ENCODE results near the gene ZNF618. TPM values are rescaled to one million over a fixed set of nuclear protein-coding genes. Genes with fewer than 3 reads are reported as not detected.

The ZNF618 gene
- polyA plus RNA-seq, 1 donor (not counting 4 experiments of a cell fraction or from before 2014, with no cell fraction given), result 2.5 TPM

DNA sequence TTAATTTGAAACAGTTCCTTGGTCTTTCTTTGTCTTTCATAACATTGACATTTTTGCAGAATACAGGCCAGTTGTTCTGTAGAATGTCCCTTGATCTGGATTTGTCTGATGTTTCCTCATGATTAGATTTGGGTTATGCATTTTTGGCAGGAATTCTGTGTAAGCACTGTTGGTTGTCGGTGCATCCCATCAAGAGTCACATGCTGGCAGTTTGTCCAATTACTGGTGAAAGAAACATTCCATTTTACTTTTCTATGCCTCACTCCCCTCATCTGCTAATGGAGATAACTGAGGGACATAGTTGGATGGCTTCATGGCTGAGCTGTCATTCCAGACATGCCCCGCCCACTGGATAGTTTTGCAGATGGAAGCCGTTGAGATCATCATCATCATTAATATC, 7.6 kb upstream of the ZNF618 start:
- Histone ChIP-seq H3K79me2 (ENCODE audit: control insufficient read depth, insufficient read depth, low read length) (no peaks in the 10 kb centered on the region), H3K36me3 (ENCODE audit: control insufficient read depth in 2 of 2, extremely low read depth in 1 of 2, insufficient read depth in 2 of 2, low read length in 2 of 2) (no peaks in the 10 kb centered on the region), H2AFZ (ENCODE audit: control insufficient read depth, low read length) (no peak overlapping the region), H3K27me3 (ENCODE audit: control insufficient read depth, extremely low read depth, insufficient read depth, low read length) (peaks cover 3% of the 10 kb centered on the region), H4K20me1 (ENCODE audit: control insufficient read depth, extremely low read depth, insufficient read depth, low read length) (no peaks in the 10 kb centered on the region), H3K9me1 (ENCODE audit: control insufficient read depth, extremely low read depth, insufficient read depth, low read length) (no peaks in the 10 kb centered on the region), H3K9me3 (ENCODE audit: control insufficient read depth, low read depth, low read length) (no peaks in the 10 kb centered on the region), H3K4me1 (ENCODE audit: control insufficient read depth, extremely low read depth, insufficient read depth, low read length) (peaks cover 13% of the 10 kb centered on the region), H3K4me3 (ENCODE audit: control insufficient read depth in 2 of 3, extremely low read depth in 1 of 3, insufficient read depth in 2 of 3, low read depth in 1 of 3, low read length in 3 of 3) (no peak overlapping the region), H3K27ac (ENCODE audit: control insufficient read depth, insufficient read depth, low read length) (no peak overlapping the region), H3K4me2 (ENCODE audit: control insufficient read depth, extremely low read depth, insufficient read depth, low read depth, low read length) (no peak overlapping the region), H3K9ac (ENCODE audit: control insufficient read depth, extremely low read depth, insufficient read depth, low read length) (no peak overlapping the region)
- TF ChIP-seq EZH2 (IDR thresholded peaks at IDR 0.05; ENCODE audit: low read length), result no peak
- TF ChIP-seq, protein P1, sequence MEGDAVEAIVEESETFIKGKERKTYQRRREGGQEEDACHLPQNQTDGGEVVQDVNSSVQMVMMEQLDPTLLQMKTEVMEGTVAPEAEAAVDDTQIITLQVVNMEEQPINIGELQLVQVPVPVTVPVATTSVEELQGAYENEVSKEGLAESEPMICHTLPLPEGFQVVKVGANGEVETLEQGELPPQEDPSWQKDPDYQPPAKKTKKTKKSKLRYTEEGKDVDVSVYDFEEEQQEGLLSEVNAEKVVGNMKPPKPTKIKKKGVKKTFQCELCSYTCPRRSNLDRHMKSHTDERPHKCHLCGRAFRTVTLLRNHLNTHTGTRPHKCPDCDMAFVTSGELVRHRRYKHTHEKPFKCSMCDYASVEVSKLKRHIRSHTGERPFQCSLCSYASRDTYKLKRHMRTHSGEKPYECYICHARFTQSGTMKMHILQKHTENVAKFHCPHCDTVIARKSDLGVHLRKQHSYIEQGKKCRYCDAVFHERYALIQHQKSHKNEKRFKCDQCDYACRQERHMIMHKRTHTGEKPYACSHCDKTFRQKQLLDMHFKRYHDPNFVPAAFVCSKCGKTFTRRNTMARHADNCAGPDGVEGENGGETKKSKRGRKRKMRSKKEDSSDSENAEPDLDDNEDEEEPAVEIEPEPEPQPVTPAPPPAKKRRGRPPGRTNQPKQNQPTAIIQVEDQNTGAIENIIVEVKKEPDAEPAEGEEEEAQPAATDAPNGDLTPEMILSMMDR (optimal IDR thresholded peaks at IDR 0.05 in 1 of 3, IDR thresholded peaks at IDR 0.05 in 1 of 3, conservative IDR thresholded peaks at IDR 0.05 in 1 of 3; ENCODE audit: extremely low read depth in 1 of 3, insufficient read depth in 2 of 3, low read length in 3 of 3), result no peak
- FAIRE-seq (no peak), DNase-seq (ENCODE audit: low read depth, low spot score) (no peak)
- dilution Hi-C loops (cut with MboI; ENCODE audit: extremely low pct_ligation_motif_present, low sequenced_read_pairs), result no loop called here

DNA sequence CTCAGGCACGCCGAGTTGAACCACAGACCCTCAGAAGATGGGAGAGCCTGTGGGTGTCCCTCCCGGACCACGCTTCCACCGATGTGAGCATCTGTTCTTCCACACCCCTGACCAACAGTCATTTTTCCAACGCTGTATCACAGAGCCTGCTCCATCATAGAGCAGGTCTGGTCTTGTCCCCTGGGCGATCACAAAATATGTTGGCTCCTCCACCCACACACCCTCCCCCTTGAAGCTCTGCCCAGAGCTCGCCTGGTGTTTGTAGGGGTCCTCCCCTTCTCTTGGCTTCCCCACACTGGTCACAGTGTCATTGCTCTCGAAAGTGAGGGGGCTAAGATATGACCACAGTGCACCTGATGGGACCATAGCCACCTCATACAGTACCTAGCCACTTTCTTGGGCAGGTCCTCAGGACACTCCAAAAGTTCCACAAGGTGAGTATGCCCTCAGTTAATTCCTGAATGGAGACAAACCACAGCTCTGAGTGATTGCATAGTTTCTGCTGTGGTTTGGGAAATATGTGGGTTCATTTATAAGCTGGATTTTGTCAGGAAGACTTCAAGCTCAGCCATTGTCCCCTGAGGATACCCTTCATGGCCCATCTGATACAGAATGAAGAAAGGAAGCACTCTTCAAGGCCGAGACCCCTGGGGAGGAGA, 3.5 kb upstream of the ZNF618 start:
- H3K9me3 ChIP-seq (ENCODE audit: control insufficient read depth, low read depth, low read length), result no peaks in the 10 kb centered on the region
- H3K4me1 ChIP-seq (ENCODE audit: control insufficient read depth, extremely low read depth, insufficient read depth, low read length), result peaks cover 18% of the 10 kb centered on the region
- no peaks in the 10 kb centered on the region for H4K20me1 ChIP-seq (ENCODE audit: control insufficient read depth, extremely low read depth, insufficient read depth, low read length)
- DNase-seq (ENCODE audit: low read depth, low spot score) (peak; percentile 44), FAIRE-seq (peak; percentile 90)
- TF ChIP-seq, protein P1 (optimal IDR thresholded peaks at IDR 0.05 in 1 of 3, IDR thresholded peaks at IDR 0.05 in 1 of 3, conservative IDR thresholded peaks at IDR 0.05 in 1 of 3; ENCODE audit: extremely low read depth in 1 of 3, insufficient read depth in 2 of 3, low read length in 3 of 3), result no peak
- H3K27ac ChIP-seq (ENCODE audit: control insufficient read depth, insufficient read depth, low read length), result no peak overlapping the region
- H3K4me3 ChIP-seq (ENCODE audit: control insufficient read depth in 2 of 3, extremely low read depth in 1 of 3, insufficient read depth in 2 of 3, low read depth in 1 of 3, low read length in 3 of 3), result peak overlapping the region in 1 of 3 experiments; percentile 5
- H3K9ac ChIP-seq (ENCODE audit: control insufficient read depth, extremely low read depth, insufficient read depth, low read length), result no peak overlapping the region
- no peaks in the 10 kb centered on the region for H3K36me3 ChIP-seq (ENCODE audit: control insufficient read depth in 2 of 2, extremely low read depth in 1 of 2, insufficient read depth in 2 of 2, low read length in 2 of 2)
- peak overlapping the region; percentile 76 for H3K4me2 ChIP-seq (ENCODE audit: control insufficient read depth, extremely low read depth, insufficient read depth, low read depth, low read length)
- dilution Hi-C loops (cut with MboI; ENCODE audit: extremely low pct_ligation_motif_present, low sequenced_read_pairs), result no loop called here
- H3K9me1 ChIP-seq (ENCODE audit: control insufficient read depth, extremely low read depth, insufficient read depth, low read length), result no peaks in the 10 kb centered on the region
- H3K27me3 ChIP-seq (ENCODE audit: control insufficient read depth, extremely low read depth, insufficient read depth, low read length), result peaks cover 3% of the 10 kb centered on the region
- peaks cover 4% of the 10 kb centered on the region for H3K79me2 ChIP-seq (ENCODE audit: control insufficient read depth, insufficient read depth, low read length)
- H2AFZ ChIP-seq (ENCODE audit: control insufficient read depth, low read length), result peak overlapping the region; percentile 74
